ENCODE measurements around the gene REG1A. TPM values are rescaled to one million over a fixed set of nuclear protein-coding genes. Genes with fewer than 3 reads are reported as not detected.

The REG1A gene
- total and polyA plus RNA-seq, 7 donors, result 0.13 to 8.3 (median 0.95) TPM; not detected in 2

DNA sequence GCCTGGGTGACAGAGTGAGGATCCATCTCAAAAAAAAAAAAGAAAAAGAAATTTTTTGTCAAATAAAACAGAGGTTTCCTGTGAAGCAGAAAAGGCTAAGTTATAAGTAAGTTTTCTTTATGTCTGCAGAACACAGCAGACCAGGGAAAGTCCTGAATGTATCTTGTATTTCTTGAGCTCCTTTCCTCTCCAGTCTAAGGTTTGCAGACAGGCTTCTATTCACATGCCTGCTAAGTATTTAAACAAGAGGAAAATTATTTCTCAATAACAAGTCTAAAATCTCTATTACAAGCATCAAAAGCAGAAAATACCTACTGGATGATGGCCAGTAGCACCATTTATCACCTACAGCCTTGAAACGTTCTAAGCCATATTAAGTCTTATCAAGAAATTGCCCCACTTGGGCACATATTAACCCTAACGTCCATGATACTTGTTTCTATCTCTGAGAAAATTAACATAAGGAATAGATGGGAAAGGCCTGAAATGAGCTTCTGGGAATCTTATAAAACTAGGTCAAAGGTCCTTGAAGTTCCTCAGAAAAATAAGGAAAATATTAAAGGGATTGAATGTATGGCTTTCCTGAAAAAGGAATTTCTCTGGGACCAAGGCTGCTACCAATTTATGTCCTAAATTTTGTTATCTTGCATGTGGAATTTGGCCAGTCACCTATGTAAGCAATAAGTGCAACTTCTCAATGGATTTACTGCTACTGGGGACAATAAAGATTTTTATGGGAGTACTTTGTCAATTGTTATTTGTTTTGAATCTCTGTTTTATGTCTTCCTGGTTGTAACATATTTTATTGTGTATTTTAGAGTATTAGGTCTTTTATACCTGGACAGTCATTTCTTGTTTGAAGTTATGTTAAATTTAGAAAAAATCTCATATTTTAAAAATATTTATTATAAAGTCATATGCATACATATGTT lies 3.0 kb upstream of the REG1A start:
- WGBS, 3 donors, result 61 to 74% (median 67%) methylated on average over 2 of the region's 2 CpGs
- intact Hi-C loops (cut with DNase I), result no loop called here

GRCh38 chr2:79122676-79123075 lies 2.4 kb downstream of the REG1A start:
- Histone ChIP-seq H3K27me3 (ENCODE audit: insufficient read depth in 3 of 3, low read length in 2 of 3) (no peaks in the 10 kb centered on the region), H3K4me1 (no peaks in the 10 kb centered on the region), H3K9me3 (no peaks in the 10 kb centered on the region), H3K27ac (no peak overlapping the region), H3K36me3 (ENCODE audit: insufficient read depth in 1 of 2, low read depth in 1 of 2) (no peaks in the 10 kb centered on the region), H3K4me3 (no peak overlapping the region)
- TF ChIP-seq CTCF (IDR thresholded peaks at IDR 0.05), result no peak
- no peak for DNase-seq
- no peak for ATAC-seq
- WGBS, 3 donors, result 76 to 90% (median 88%) methylated on average over 2 of the region's 2 CpGs
- intact Hi-C loops (cut with DNase I), result no loop called here

More for the DNA sequence above, 3.0 kb upstream of the REG1A start:
- no peaks in the 10 kb centered on the region for H3K27me3 ChIP-seq (ENCODE audit: insufficient read depth in 3 of 3, low read length in 2 of 3)
- DNase-seq (no peak), ATAC-seq (no peak)
- no peak overlapping the region for H3K27ac ChIP-seq
- no peaks in the 10 kb centered on the region for H3K4me1 ChIP-seq
- no peak for TF ChIP-seq CTCF (IDR thresholded peaks at IDR 0.05)
- no peaks in the 10 kb centered on the region for H3K36me3 ChIP-seq (ENCODE audit: insufficient read depth in 1 of 2, low read depth in 1 of 2)
- no peaks in the 10 kb centered on the region for H3K9me3 ChIP-seq
- H3K4me3 ChIP-seq, result no peak overlapping the region

- ATAC-seq (no peak), DNase-seq (no peak)
- H3K4me3 ChIP-seq, result no peak overlapping the region
- H3K4me1 ChIP-seq, result no peaks in the 10 kb centered on the region
- H3K27ac ChIP-seq, result no peak overlapping the region
- no peak for TF ChIP-seq CTCF (IDR thresholded peaks at IDR 0.05)
- WGBS, 3 donors, result 71 to 81% (median 76%) methylated on average over 9 of the region's 9 CpGs
- no peaks in the 10 kb centered on the region for H3K27me3 ChIP-seq (ENCODE audit: insufficient read depth in 3 of 3, low read length in 2 of 3)
- no peaks in the 10 kb centered on the region for H3K9me3 ChIP-seq
- H3K36me3 ChIP-seq (ENCODE audit: insufficient read depth in 1 of 2, low read depth in 1 of 2), result no peaks in the 10 kb centered on the region
- intact Hi-C loops (cut with DNase I), result no loop called here
Observed at GRCh38 chr2:79124907-79125720, 4.8 kb downstream of the REG1A start.

DNA sequence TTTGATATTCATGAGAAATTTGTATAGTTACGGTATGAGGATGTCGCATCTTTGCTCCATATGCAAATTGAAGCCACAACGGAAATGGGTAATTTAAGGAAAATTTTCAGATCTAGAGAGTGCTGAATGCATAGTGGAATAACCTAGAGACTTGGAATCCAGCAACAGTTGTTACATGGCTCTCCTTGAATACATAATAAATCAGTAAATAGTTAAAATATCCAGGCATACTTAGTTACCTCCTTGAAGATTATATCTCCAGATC lies 5.4 kb downstream of the REG1A start:
- DNase-seq (no peak), ATAC-seq (no peak)
- Histone ChIP-seq H3K4me1 (no peaks in the 10 kb centered on the region), H3K36me3 (ENCODE audit: insufficient read depth in 1 of 2, low read depth in 1 of 2) (no peaks in the 10 kb centered on the region), H3K27me3 (ENCODE audit: insufficient read depth in 3 of 3, low read length in 2 of 3) (no peaks in the 10 kb centered on the region), H3K4me3 (no peak overlapping the region), H3K9me3 (no peaks in the 10 kb centered on the region), H3K27ac (no peak overlapping the region)
- 89 to 95% (median 90%) methylated on average over 3 of the region's 3 CpGs for WGBS, 3 donors
- TF ChIP-seq CTCF (IDR thresholded peaks at IDR 0.05), result no peak
- intact Hi-C loops (cut with DNase I), result no loop called here

All from psoas muscle (tissue), 8 donors.